Islet of Langerhans (tissue), 1 donor: ENCODE measurements around the gene LIPC.

Experiments
- FAIRE-seq: peaks from one replicate; lab custom pipeline; 2011; peaks lifted over from hg19 to GRCh38; lab: Jason Lieb, UNC

The LIPC gene

GRCh38 chr15:58475573-58476524 lies 44.1 kb downstream of the LIPC start:
- no peak for FAIRE-seq

DNA sequence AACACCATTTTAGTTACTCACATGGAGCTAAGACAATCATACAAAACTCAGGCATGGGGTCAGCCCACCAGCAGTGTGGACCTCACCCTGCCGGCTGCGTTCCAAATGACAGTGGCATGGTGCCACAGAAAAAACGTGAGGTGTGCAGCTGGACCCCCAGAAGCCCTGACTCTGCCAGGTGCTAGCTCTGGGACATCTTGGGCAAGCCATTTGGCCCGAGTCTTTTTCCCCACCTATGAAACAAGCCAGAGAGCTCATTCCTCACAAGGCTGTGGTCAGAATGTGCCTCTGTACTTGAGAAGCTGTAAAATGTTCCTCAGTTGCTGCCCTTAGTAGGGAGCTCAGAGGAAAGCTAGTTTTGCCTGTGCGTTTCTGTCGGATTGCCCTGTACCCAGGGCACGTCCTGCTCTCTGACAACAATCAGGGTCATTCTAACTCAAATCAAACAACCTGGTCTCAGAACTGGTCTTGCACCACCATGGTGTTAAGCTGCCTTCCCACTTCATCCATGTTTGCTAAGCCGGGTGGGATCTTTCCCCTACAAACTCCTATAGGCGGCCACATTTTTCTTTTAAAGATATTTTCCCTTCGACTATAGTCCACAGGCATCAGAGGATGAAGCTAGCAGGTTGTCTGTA lies 44.9 kb downstream of the LIPC start:
- no peak for FAIRE-seq

- no peak for FAIRE-seq
These were observed 45.4 kb downstream of the LIPC start for GRCh38 chr15:58477170-58477569.

DNA sequence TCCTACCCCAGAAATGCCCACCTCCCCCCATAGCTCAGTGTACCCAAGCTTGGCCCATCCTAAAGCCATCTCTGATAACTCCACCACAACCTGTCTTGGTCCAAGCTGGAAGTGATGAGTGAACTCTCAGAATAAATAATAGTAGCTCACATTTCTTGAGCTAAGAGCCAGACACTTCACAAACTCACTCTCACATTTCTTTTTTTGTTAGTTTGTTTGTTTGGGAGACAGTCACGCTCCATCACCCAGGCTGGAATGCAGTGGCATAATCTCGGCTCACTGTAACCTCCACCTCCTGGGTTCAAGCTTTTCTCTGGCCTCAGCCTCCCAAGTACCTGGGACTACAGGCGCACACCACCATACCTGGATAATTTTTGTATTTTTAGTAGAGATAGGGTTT lies 46.2 kb downstream of the LIPC start:
- FAIRE-seq, result no peak

DNA sequence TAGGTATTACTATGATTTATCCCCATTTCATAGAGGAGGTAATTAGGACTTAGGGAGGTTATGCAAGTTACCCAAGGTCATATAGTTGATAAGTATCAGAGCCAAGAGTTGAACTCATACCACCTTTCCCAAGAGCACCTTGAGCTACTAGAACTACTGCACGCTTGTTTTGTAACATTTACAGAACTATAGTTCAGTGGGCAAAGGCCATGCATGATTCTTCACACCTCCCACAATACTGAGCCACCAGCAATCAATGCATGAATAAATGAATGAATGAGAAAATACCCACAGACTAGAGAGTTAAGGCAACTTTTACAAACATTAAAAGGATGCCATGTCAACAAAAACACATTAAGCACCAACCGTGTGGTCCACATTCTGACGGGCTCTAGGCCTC lies 46.8 kb downstream of the LIPC start:
- FAIRE-seq, result no peak

- no peak for FAIRE-seq
These were observed 48.1 kb downstream of the LIPC start for GRCh38 chr15:58479941-58480340.

DNA sequence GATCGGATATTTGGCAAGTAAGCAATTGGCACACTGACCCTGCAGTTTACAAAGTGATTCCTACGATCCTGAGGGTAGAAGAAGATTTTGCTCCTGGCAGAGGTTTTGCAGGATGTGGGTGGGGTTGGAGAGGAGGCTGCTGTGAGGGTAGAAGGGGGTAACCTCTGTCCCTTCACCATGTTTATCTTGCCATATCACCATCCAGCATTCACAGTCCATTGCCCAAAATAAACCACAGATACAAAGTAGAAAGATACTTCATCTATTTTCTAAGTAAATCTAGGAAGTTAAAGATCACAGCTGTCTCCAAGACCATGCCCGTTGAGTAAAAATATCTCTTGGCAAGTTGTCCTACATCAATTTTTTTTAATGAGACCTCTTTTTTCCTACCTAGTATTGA lies 51.6 kb downstream of the LIPC start:
- no peak for FAIRE-seq

DNA sequence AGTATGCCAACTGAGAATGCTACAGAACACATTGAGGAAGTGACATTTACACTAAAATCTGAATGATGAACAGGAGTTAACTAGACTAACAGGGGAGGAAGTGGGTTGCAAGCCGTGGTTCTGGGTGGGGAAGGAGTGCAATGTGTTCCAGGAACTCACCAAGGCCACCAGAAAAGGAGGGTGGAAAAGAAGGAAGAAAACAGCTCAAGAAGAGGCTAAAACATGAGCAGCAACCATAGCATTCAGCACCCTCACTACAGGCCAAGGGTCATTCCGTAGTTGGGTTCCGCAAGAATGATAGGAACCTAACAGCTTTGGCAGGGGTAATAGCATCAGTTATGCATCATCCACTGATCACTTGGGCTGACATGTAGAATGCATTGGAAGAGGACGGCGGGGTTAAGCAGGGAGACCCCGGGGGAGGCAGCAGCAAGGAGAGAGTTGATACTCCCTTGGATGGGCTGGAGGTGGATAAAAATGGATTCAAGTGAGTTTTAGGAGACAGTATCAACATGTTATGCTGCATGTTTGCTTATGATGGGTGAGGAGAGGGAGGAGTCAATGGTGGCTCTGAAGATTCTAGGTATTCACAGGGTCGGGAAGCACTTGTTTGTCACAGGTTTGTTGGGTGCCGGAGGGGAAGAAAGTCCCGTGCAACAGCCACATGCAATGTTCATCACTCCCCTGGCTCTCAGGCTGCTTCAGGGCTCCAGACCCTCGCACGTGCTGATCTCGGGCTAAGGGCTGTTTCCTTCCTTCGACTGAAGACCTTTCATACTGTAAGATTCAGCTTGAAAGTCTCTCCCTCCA lies 53.2 kb downstream of the LIPC start:
- no peak for FAIRE-seq

DNA sequence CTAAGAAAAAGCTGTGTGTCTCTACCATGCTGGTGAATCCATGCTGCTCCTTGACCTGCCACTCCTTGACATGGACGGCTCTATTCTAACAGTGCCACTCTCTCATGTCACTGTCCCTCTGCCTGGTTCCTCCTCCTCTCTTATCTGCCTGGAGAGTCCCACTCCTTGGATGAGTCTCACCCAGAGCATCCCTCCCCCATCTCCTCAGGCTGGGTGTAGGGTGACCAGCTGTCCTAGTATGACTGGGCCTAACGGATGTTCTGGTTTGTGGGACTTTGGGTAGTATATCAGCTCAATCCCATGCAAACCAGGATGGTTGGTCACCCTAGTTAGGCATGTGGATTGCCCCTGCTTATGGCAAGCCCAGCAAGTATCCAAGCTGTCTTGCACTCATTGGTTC lies 54.3 kb downstream of the LIPC start:
- FAIRE-seq, result no peak

GRCh38 chr15:58486564-58486963 lies 54.8 kb downstream of the LIPC start:
- no peak for FAIRE-seq

GRCh38 chr15:58487041-58487723 lies 55.4 kb downstream of the LIPC start:
- FAIRE-seq, result no peak

DNA sequence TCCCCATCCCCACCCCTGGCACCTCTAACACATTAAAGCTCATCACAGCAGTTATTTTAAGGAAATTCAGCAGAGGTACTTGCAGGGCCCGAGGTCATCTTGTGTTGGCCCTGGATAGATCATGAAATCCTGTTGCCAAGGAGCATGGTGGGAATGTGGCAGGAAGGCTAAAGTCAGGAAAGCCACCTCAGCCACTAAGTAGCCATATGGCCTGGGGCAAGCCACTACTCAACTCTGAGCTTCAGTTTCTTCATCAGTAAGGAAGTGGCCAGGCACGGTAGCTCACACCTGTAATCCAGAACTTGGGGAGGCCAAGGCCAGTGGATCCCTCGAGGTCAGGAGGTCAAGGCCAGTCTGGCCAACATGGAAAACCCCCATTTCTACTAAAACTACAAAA lies 55.9 kb downstream of the LIPC start:
- FAIRE-seq, result no peak

GRCh38 chr15:58489289-58490085 lies 57.7 kb downstream of the LIPC start:
- no peak for FAIRE-seq

DNA sequence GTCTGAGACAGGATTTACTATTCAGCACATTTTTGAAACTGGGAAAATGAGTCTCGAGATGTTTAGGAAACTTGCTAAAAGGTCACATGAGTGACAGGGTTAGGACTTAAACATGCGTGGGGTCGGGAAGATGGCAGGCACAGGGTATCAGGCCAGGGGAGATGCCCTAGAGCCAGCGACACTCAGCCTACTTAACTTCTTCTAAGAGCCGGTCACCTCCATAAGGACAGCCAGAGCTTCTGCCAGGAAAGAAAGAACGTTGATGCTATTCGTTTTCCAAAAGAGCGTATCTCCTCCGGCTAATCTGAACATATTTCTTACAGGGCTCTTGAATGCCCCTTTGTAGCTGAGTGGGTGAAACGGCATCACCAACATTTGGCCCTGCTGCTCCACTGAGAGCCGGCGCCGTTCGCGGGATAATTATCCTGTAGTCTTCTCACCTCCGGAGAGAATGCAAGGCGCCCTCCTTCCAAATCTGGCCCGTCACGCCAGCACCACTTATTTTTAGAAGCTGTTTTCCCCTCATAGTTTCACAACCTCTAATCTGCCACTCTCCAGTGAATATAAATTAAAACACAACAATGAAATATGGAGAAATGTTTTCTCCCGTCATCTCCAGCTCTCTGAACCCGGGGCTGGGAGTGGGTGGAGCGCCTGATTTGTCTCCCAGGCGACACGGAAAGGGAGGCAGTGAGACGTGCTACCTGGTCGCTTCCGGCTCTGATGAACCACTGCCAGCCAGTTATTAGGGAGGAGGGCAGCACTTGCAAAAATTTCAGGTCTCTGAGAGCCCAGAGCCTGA lies 58.5 kb downstream of the LIPC start:
- no peak for FAIRE-seq

DNA sequence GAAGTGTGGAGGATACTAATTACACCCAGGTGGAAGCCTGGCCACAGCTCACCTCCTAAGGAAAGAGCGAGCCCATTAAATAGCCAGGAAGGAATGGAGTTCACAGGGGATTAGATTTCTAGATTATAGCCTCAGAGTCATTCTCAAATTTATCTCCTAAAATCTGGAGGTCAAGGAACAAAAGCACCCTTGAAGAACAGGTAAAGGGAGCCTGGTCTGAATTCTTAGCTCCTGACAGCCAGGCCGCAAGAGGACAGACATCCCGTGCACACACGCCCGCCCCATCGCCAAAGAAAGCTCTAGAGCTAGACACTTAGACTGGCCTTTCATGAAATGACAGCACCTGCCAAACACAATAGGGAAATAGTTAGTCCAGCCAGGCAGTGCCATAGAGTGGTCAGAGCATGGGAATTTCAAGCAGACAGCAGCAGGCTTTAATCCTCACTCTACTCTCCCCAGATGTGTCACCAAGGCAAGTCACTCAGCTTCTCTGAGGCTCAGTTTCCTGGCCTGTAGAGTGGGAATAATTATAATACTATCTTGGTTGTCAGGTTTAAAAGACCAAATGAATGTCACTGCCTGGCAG lies 59.2 kb downstream of the LIPC start:
- no peak for FAIRE-seq

GRCh38 chr15:58491499-58492202 lies 59.9 kb downstream of the LIPC start:
- FAIRE-seq, result no peak

- no peak for FAIRE-seq
These were observed 61.0 kb downstream of the LIPC start for GRCh38 chr15:58492661-58493397.

- FAIRE-seq, result no peak
These were observed 62.8 kb downstream of the LIPC start for GRCh38 chr15:58494567-58494966.

DNA sequence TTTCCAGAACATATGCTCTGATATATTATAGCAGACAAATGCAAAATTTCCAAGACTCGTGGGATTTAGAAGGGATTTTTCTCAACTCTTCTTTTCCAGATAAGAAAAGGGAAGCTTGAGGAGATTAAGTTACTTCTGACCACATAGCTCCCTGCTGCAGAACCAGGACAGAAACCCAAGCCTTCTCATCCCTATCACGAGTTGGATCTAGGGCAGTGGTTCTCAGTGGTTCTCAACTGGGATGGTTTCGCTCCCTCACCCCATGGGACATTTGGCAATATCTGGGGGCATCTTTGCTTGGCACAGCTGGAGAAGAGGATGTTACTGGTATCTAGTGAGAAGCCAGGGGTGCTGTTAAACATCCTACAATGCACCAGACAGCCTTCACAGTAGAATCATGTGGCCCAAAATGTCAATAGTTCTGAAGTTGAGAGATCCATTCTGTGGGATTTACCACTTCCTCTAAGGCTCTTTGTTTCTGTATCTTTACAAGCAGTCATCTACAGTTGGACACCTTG lies 64.2 kb downstream of the LIPC start:
- no peak for FAIRE-seq
